Fibroblast of the aortic adventitia (primary cell): Measurements from ENCODE around the gene PCID2. TPM values are rescaled to one million over a fixed set of nuclear protein-coding genes. Genes with fewer than 3 reads are reported as not detected.

ENCODE experiments used
- DNase-seq: peaks from one replicate; pipeline ENCODE4 v3.0.0-alpha.2; 2010; ENCODE audit warnings: low read depth
- H3K4me3 ChIP-seq: 2 replicates; pipeline ENCODE4 v1.5.1; 2011; ENCODE audit warnings: low read depth, mild to moderate bottlenecking, control low read depth, low read length, moderate library complexity
- total RNA-seq: library from RNA; depleted of rRNA; stranded (reverse); fragments of >200 nt; gene quantifications from 2 replicates; pipeline ENCODE4 v1.2.3, GENCODE V29; 2012; ENCODE audit warnings: low replicate concordance
- TF ChIP-seq, protein P1 (sequence below): IDR thresholded peaks from 2 replicates; pipeline ENCODE4 v1.5.1; 2011; ENCODE audit warnings: mild to moderate bottlenecking, low read length, control low read depth, inconsistent platforms; ENCODE audit not compliant: insufficient read depth

The PCID2 gene
- total RNA-seq, 1 donor = 77.4 TPM

DNA sequence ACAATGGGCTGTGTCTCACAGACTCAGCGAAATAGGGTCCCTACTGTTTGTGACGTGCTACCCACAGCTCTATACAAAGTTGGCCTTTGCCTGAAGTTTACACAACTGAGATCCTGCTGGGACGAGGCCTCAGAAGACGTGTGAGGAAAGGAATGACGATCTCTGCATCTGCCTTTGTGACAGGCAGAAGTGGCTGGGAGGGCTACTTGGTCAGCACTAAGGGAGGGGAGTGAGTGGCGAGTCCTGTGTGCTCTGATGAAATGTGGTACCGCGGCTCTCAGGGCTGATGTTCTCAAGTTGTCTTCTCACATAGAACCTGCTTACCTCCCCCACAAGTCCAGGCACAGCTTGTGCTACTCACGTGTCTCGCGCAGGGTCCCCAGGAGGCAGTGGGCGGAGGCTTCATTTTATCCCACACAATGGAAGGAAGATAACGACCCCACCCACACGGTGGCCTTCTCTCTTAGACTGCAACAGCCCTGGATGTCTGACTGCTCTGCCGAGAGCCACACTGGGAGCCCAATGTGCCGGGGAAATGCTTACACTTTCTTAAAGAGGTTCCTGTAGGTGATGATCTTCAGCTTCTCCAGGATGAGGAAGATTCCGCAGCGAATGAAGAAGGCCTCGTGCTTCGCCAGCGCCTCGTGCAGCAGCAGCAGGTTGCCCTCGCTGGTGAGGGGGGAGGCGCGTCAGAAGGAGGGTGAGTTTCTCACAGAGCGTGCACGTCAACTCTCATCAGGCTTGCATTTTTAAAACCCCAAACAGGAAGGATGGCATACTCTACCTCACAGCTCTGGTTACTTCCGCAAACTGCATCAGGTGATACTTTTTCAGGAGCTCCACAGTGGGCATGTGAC lies 28.9 kb downstream of the PCID2 start:
- no peak for DNase-seq
- H3K4me3 ChIP-seq = no peak overlapping the region
- TF ChIP-seq, protein P1, sequence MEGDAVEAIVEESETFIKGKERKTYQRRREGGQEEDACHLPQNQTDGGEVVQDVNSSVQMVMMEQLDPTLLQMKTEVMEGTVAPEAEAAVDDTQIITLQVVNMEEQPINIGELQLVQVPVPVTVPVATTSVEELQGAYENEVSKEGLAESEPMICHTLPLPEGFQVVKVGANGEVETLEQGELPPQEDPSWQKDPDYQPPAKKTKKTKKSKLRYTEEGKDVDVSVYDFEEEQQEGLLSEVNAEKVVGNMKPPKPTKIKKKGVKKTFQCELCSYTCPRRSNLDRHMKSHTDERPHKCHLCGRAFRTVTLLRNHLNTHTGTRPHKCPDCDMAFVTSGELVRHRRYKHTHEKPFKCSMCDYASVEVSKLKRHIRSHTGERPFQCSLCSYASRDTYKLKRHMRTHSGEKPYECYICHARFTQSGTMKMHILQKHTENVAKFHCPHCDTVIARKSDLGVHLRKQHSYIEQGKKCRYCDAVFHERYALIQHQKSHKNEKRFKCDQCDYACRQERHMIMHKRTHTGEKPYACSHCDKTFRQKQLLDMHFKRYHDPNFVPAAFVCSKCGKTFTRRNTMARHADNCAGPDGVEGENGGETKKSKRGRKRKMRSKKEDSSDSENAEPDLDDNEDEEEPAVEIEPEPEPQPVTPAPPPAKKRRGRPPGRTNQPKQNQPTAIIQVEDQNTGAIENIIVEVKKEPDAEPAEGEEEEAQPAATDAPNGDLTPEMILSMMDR = no peak

DNA sequence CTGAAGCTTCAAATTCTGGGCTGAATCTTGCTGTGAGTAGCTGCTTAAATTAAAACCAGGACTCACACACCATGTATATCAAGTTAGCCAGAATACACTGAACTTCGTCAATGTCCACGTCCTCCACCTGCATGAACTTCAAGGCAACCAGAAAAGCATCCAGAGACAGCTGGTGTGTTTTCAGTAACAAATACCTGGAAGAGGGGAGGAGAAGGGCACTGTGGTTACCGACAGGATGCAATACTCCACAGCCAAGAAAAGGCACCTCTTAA lies 29.6 kb downstream of the PCID2 start:
- no peak for DNase-seq
- TF ChIP-seq, protein P1 = no peak
- no peak overlapping the region for H3K4me3 ChIP-seq

DNA sequence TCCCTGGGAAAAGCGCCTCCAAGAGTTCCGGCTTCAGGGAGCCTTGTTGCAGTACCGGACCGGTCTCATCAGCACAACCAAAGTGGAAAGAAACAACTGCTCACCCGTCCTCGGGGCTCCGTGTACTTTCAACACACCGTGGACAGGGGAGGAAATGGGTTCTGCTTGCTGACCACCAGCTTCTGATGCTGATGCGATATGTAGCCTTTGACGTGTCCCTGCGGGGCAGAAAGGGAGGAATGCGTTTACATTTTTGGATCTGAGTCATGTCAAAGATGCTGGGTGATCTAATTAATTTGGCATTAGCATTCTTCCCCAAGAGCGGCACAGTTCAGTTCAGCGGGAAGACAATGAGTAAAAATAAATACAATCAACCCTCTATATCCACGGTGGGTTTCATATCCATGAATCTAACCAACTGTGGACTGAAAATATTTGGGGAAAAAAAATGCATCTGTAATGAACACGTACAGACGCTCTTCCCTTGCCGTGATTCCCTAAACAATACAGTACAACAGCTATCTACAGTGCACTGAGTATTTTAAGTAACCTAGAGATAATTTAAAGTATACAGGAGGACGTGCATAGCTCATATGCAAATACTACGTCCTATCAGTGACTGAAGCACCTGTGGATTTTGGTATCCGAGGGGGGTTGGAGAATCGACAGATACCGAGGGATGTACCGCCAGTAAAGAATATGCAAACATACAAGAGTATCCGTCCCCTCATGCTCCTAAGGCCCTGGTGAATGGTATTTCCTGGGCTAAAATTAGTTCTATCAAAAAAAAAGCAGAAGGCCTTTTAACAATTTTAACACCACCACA lies 30.2 kb downstream of the PCID2 start:
- DNase-seq = peak; percentile 62
- TF ChIP-seq, protein P1 = no peak
- no peak overlapping the region for H3K4me3 ChIP-seq

DNA sequence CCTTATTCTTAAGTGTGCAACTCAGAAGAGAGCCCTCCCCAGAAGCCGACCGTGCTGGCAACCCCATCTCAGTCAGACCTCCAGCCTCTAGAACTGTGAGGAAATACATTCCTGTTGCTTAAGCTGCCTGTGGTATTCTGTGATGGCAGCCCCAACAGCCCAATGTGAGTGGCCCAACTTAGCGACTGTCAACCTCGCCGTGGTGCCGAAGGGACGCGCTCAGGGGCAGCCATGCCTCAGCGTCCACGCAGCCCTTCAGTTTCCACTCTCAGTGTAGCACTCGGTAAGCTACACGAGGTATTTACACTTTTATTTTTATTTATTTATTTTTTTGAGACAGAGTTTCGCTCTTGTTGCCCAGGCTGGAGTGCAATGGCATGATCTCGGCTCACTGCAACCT lies 31.6 kb downstream of the PCID2 start:
- no peak overlapping the region for H3K4me3 ChIP-seq
- DNase-seq = no peak
- TF ChIP-seq, protein P1 = no peak

DNA sequence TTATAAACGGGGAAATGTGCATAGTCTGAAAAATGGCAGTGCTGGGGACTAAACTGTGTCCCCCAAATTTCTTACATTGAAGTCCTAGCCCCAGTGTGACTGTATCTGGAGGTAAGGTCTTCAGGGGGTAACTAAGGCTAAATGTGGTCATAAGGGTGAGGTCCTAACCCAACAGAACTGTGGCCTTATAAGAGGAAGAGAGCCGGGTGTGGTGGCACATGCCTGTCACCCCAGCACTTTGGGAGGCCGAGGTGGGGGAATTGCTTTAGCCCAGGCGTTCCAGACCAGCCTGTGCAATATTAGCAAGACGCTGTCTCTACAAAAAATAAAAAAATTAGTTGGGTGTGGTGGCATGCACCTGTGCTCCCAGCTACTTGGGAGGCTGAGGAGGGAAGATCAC lies 32.2 kb downstream of the PCID2 start:
- no peak for DNase-seq
- H3K4me3 ChIP-seq = no peak overlapping the region
- TF ChIP-seq, protein P1 = no peak

DNA sequence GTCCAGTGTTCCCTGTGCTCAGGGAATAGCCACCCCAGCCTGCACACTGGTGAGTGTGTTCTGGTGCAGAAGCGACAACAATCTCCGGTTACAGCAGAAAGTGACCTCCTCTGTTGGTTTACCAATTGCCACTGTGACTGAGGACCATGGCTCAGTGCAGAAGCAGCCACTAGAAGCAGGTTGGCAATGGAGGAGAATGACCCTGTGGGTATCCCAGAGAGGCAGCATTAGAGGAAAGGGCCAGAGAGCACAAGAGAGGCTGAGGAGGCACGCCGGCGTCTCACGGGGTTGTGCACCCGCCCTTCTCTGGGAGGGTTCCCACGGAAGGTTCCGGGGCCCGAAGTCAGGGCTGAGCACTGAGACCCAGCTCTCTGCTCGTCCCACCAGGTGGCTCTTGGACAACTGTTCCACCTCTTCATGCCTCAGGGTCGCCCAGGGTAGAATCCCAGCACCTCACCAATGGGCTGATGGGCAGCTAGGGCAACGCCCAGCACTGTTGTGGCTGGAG lies 36.0 kb downstream of the PCID2 start:
- TF ChIP-seq, protein P1 = no peak
- no peak for DNase-seq
- H3K4me3 ChIP-seq = no peak overlapping the region
